Activated T-cell treated with anti-CD3 and anti-CD28 coated beads, Interleukin-2, amount 50 U/mL, for 48 hours (primary cell): ENCODE data around the gene GPX3.
A peak's percentile ranks its signal among the peaks of the same experiment; 100 is the strongest.

Source experiments
- DNase-seq, 2 experiments: peaks; one replicate each; pipeline ENCODE4 v3.0.0-alpha.2; 2020

Gene GPX3

GRCh38 chr5:151058891-151059489 is 38.6 kb downstream of the GPX3 start:
- DNase-seq: no peak

DNA sequence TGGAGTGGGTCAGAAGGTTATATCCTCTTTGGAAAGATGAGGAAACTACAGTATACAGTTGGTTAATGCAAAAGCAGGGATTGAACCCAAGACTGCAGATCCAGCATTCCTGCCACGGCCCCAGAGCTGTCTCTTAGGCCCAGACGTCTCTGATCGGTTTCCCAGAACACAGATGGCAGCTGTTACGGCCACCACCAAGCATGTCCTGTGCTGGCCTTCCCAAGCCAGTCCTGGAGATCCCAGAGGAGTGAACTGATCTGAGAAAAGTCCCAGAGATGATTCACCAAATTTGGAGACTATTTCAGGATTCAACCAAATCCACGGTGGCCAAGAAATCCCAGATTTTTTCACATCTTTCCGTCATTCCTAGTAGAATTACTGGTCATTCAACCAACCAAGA is 40.4 kb downstream of the GPX3 start:
- no peak for DNase-seq

- no peak for DNase-seq
These were observed 42.2 kb downstream of the GPX3 start for GRCh38 chr5:151062405-151063141.

DNA sequence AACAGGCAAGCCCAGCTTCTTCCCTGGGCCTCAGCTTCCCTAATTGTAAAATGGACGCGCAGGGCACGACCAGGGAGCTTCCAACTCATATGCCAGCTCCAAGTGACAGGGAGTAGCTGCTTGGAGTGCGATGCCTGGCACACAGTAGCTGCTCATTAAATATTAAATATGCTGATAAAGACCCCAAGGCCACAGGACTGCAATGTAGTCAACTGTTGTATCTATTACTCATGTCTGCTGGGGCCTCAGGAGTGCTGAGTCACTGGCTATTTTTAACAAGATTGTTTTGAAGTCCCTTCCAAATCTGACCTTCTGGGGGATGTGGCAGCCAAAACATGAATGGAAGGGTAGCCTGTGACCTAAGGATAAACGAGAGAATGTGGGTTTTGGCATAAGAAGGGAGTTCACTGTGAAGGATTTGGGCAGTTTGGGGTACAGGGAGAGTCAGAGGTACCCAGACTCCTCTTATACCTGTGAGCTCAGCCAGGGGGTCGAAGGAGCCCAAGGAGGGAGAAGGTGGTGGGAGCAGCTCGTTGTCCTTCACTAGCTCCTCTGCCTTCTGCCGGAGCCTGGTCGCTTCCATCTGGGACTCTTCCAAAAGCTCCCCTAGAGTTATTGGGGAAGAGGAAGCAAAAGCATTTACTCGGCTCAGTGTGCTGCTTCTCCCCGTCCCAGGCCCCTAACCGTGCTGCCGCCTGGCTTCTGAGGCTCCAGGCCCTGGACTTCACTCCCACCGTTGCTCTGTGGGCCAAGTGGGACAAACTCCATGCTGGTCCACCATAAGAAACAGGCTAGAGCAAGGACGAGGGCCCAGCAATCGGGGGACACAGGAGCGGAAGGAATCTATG is 43.0 kb downstream of the GPX3 start:
- DNase-seq: no peak

GRCh38 chr5:151064916-151065499 is 44.6 kb downstream of the GPX3 start:
- no peak for DNase-seq

- no peak for DNase-seq
These were observed 45.2 kb downstream of the GPX3 start for GRCh38 chr5:151065609-151066008.

GRCh38 chr5:151066920-151067319 is 46.5 kb downstream of the GPX3 start:
- no peak for DNase-seq

DNA sequence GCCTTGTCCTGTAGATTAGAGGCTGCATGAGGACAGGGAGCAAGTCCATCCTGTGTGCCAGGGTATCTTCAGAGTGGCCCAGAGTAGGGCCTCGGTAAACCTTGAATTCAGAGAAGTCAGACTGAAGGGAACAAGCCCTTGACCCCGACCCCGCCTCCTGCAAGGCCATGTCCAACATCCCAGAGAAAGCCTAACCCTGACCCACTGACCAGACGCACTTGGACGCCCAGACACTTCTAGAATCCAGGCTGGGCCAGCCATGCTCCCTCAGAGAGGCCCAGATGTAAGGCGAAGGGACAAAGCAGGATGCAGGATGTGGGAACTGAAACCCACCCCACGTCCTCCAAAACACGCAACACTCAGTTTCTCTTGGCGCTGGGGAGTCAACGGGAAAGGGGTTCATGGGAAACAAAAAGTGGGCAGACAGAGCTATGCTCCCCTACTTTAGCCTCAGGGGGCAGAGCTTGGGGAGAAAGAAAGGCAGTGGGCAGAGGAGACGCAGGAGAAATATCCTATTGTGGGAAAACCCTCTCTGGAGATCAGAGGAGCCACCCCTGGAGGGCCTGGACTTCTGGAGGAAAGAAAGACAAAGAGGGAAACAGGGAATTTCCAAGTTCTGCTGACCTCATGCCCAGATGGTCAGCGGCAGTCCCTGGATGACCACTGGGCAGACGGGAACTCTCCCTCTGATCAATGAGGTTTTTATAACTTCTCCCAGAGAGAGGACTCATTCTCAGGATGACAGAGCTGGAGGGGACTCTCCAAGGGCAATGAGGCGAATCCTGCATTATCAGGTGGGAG is 47.4 kb downstream of the GPX3 start:
- DNase-seq: no peak

- DNase-seq: peak; percentile 78 to 81
These were observed 48.2 kb downstream of the GPX3 start for GRCh38 chr5:151068433-151069197.

DNA sequence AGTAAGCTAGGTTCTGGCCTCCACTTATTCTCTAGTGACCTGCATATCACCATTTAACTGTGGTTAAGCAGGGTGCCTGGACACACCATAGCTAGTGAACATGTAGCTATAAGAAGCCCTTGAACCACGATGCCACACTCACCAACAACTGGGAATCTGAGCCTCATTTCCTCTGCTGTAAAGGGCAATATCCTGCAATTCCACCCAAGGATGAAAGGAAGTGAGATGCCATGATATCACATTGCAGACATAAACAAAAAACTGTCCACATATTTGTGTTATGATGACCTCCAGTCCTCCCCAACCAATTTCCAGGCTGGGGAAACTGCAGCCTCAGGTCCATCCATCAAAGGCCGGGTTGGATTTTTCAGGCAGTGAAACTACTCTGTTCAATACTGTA is 50.1 kb downstream of the GPX3 start:
- DNase-seq: no peak

- no peak for DNase-seq
These were observed 50.6 kb downstream of the GPX3 start for GRCh38 chr5:151071021-151071420.

GRCh38 chr5:151071848-151072629 is 51.6 kb downstream of the GPX3 start:
- no peak for DNase-seq

GRCh38 chr5:151072630-151073025 is 52.2 kb downstream of the GPX3 start:
- no peak for DNase-seq

- DNase-seq: no peak
These were observed 52.9 kb downstream of the GPX3 start for GRCh38 chr5:151073280-151073679.

DNA sequence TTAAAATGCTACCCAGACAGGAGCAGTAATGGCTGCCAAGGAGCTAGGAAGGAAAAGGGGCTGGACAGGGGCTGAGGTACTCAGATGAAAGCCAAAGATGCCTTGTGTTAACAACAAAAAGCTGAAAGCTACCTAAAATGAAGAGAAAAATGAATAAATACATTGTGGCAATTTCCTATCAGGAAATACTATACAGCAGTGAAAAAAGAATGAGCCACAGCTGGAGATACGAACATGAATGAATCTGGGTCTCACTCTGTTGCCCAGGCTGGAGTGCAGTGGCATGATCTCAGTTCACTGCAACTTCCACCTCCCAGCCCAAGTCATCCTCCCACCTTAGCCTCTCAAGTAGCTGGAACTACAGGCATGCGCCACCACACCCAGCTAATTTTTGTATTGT is 54.2 kb downstream of the GPX3 start:
- no peak for DNase-seq

- peak; percentile 50 to 64 for DNase-seq
These were observed 55.4 kb downstream of the GPX3 start for GRCh38 chr5:151075698-151076331.

DNA sequence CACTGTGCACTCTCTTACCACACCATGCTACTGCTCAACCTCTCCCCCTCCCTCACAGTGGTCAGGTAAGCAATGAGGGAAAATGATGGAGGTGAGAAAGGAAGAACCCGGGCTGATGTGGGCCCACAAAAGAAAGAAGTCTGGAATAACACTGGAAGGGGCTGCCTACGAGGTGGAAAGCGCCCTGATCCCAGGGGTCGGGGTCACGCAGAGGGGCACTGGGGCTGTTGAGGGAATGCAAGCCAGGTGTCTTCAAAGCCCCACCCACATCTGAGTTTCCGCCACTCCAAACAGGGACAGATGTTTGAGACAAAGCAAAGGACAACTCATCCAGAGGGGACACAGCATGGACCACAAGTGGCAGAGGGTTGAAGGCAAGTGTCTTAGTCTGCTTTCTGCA is 56.2 kb downstream of the GPX3 start:
- DNase-seq: no peak

- no peak for DNase-seq
These were observed 57.0 kb downstream of the GPX3 start for GRCh38 chr5:151077419-151077818.

DNA sequence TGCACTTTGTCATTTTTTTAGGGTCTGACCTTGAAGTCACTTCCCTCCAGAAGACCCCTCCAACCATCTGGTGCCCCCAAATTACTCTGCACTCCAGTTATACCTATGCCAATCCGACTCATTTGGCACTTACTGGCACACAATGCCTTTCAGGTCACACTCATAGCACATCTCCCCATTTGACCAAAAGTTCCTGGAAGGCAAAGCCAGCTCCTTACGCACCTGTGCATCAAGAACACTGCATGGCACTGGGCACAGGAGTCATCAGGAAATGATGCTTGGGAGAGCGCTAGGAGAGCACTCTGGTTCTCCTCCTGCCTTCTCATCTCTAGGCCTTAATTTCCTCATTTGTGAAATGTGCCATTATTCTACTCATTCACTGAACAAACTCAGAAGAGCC is 57.6 kb downstream of the GPX3 start:
- DNase-seq: peak in 1 of 2 experiments; percentile 41
